ENCODE results near the gene IMPACT. TPM values are rescaled to one million over a fixed set of nuclear protein-coding genes. Genes with fewer than 3 reads are reported as not detected.

Gene IMPACT
- total and polyA plus RNA-seq, 2 of the 4 experiments (the other 2 are of a cell fraction), result 11.8 to 13.8 TPM

DNA sequence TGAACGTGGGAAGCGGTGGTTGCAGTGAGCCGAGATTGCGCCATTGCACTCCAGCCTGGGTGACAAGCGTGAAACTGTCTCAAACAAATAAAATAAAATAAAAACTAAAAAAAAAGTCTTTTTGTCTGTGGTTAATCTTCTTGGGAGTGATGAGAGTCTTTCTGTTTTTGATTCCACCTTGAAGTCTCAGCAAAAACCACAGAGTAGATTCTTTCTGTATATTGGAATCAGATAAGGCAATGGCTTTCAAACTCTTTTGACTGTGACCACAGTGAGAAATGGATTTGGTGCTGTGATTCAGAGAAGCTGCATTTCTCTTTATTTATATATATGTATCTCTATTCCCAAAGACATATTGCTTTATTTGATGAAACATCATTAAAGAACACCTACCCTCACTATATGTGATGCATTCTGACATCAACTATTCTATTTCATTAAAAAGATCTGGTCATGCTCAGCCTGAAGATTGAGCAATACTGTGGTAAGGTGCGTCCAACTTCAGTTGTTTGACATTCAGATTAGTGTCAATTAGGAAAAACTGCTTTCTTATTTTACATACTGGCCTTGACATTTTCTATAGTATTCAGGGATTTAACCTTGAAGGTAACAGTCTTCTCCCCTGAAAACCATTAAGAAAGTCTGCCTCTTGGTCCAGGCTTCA lies 49.6 kb downstream of the IMPACT start:
- in situ Hi-C loops (cut with MboI; ENCODE audit: low sequenced_read_pairs), result no loop called here
- no peak overlapping the region for H3K56ac ChIP-seq (ENCODE audit: extremely low read depth, insufficient read depth, low read length)
- no peak overlapping the region for H3K18ac ChIP-seq (ENCODE audit: low read depth, low read length)
- H2AK9ac ChIP-seq (replicated peaks; ENCODE audit: low read depth, low read length, poor library complexity), result no peak overlapping the region
- H3K27me3 ChIP-seq (ENCODE audit: control insufficient read depth, insufficient read depth, low read length), result peaks cover 13% of the 10 kb centered on the region
- no peak for DNase-seq
- H4K91ac ChIP-seq (ENCODE audit: insufficient read depth, low read depth, low read length), result no peak overlapping the region
- H3K4me2 ChIP-seq (ENCODE audit: low read depth, low read length), result no peak overlapping the region
- no peaks in the 10 kb centered on the region for H3K9me1 ChIP-seq (ENCODE audit: insufficient read depth, low read length)
- no peak overlapping the region for H2BK20ac ChIP-seq (ENCODE audit: low read depth, low read length)
- ATAC-seq (ENCODE audit: low read depth), result no peak
- no peaks in the 10 kb centered on the region for H3K4me1 ChIP-seq (ENCODE audit: control insufficient read depth, insufficient read depth, low read length)
- no peak overlapping the region for H3K9ac ChIP-seq (ENCODE audit: low read depth, low read length)
- no peak overlapping the region for H3K27ac ChIP-seq (ENCODE audit: insufficient read depth, low read length)
- H2AK5ac ChIP-seq (ENCODE audit: low read depth, low read length), result no peak overlapping the region
- no TSS peak for BruUV-seq (replicated peaks)
- TF ChIP-seq CEBPB (IDR thresholded peaks at IDR 0.05; ENCODE audit: low read depth, low read length) (peak; percentile 29; the same call in 1 of the 2 replicates), MAFK (IDR thresholded peaks at IDR 0.05; ENCODE audit: low read depth, low read length) (no peak)
- dilution Hi-C loops (cut with HindIII; ENCODE audit: low sequenced_read_pairs, unreplicated experiment), result no loop called here
- H2BK5ac ChIP-seq (ENCODE audit: low read depth, low read length, poor library complexity, severe bottlenecking), result no peak overlapping the region
- no peaks in the 10 kb centered on the region for H3K36me3 ChIP-seq (ENCODE audit: control insufficient read depth, insufficient read depth, low read length)
- H3K79me1 ChIP-seq (ENCODE audit: low read depth in 1 of 2, low read length in 2 of 2), result no peaks in the 10 kb centered on the region
- no peak overlapping the region for H3K14ac ChIP-seq (replicated peaks; ENCODE audit: low read depth, low read length)
- no peak overlapping the region for H2AFZ ChIP-seq (replicated peaks; ENCODE audit: low read length, poor library complexity)
- H3K23ac ChIP-seq (ENCODE audit: low read depth, low read length), result no peak overlapping the region
- intact Hi-C loops (cut with micrococcal nuclease), result no loop called here
- no peak overlapping the region for H4K5ac ChIP-seq (ENCODE audit: low read depth, low read length)
- no peak overlapping the region for H3K4ac ChIP-seq (ENCODE audit: low read depth, low read length)
- ChIA-PET CTCF (interaction anchor here (2.2 kb wide), 1 partner anchor 12 kb away, joined by 7 read pairs; no protein-coding TSS in a partner anchor), POLR2A (ENCODE audit: unreplicated experiment) (no interaction called here)
- H2BK120ac ChIP-seq (ENCODE audit: low read depth, low read length), result no peak overlapping the region
- no peak overlapping the region for H4K8ac ChIP-seq (ENCODE audit: low read depth in 2 of 2, low read length in 2 of 2)
- H3K9me3 ChIP-seq (ENCODE audit: control insufficient read depth, insufficient read depth, low read length), result no peaks in the 10 kb centered on the region
- H2BK15ac ChIP-seq (ENCODE audit: low read depth, low read length), result no peak overlapping the region
- H4K20me1 ChIP-seq (ENCODE audit: insufficient read depth, low read length), result no peaks in the 10 kb centered on the region
- H3K4me3 ChIP-seq (ENCODE audit: insufficient read depth, low read depth, low read length), result no peak overlapping the region
- no CpG with 5 or more reads among the region's 6 CpGs for WGBS, 2 experiments (ENCODE audit: extremely low coverage in 2 of 2, insufficient read length in 1 of 2)
